ENCODE data around the gene SLC22A23. TPM values are rescaled to one million over a fixed set of nuclear protein-coding genes. Genes with fewer than 3 reads are reported as not detected.

The SLC22A23 gene
- total RNA-seq, 1 experiment from 2014 or later = 2.8 TPM

- no peak overlapping the region for H3K4me3 ChIP-seq
- H3K36me3 ChIP-seq = no peaks in the 10 kb centered on the region
- H3K27me3 ChIP-seq = no peaks in the 10 kb centered on the region
- no peaks in the 10 kb centered on the region for H3K9me3 ChIP-seq
- DNase-seq = no peak
Measured at GRCh38 chr6:3454273-3455010, 2.4 kb downstream of the SLC22A23 start.

GRCh38 chr6:3453413-3454272 lies 3.2 kb downstream of the SLC22A23 start:
- Histone ChIP-seq H3K36me3 (no peaks in the 10 kb centered on the region), H3K9me3 (no peaks in the 10 kb centered on the region), H3K4me3 (no peak overlapping the region), H3K27me3 (no peaks in the 10 kb centered on the region)
- no peak for DNase-seq

- H3K9me3 ChIP-seq = no peaks in the 10 kb centered on the region
Measured at GRCh38 chr6:3451498-3451897, 5.4 kb downstream of the SLC22A23 start.

GRCh38 chr6:3450888-3451287 lies 6.0 kb downstream of the SLC22A23 start:
- H3K4me3 ChIP-seq = no peak overlapping the region
- DNase-seq = no peak
- H3K27me3 ChIP-seq = no peaks in the 10 kb centered on the region
- H3K9me3 ChIP-seq = no peaks in the 10 kb centered on the region
- H3K36me3 ChIP-seq = no peaks in the 10 kb centered on the region

More at GRCh38 chr6:3451498-3451897, 5.4 kb downstream of the SLC22A23 start:
- DNase-seq = no peak
- H3K36me3 ChIP-seq = no peaks in the 10 kb centered on the region
- no peaks in the 10 kb centered on the region for H3K27me3 ChIP-seq
- no peak overlapping the region for H3K4me3 ChIP-seq

- no peak overlapping the region for H3K4me3 ChIP-seq
- no peaks in the 10 kb centered on the region for H3K9me3 ChIP-seq
- no peaks in the 10 kb centered on the region for H3K27me3 ChIP-seq
- no peak for DNase-seq
- no peaks in the 10 kb centered on the region for H3K36me3 ChIP-seq
Measured at GRCh38 chr6:3449750-3450305, 7.0 kb downstream of the SLC22A23 start.

GRCh38 chr6:3449321-3449720 lies 7.5 kb downstream of the SLC22A23 start:
- no peak overlapping the region for H3K4me3 ChIP-seq
- no peaks in the 10 kb centered on the region for H3K36me3 ChIP-seq
- H3K27me3 ChIP-seq = no peaks in the 10 kb centered on the region
- no peaks in the 10 kb centered on the region for H3K9me3 ChIP-seq
- no peak for DNase-seq

DNA sequence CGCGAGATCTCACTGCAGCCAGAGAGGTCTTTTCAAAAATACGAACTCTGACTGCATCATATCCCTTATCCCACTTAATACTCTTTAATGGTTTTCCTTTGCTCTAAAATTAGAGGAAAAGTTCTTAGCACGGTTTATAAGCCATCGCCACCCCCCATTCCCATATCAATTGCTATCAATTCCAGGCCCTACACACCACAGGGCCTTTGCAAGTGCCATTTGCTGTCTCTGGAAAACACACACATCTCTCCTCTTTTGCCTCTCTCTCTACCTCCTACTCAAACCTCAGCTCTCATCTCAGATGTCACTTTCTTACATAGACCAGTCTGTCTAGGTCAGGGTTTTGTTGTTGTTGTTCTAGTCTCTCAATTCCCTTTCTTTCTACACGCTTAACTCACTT lies 9.8 kb downstream of the SLC22A23 start:
- no peak for DNase-seq
- no peaks in the 10 kb centered on the region for H3K27me3 ChIP-seq
- H3K36me3 ChIP-seq = no peaks in the 10 kb centered on the region
- H3K9me3 ChIP-seq = no peaks in the 10 kb centered on the region
- H3K4me3 ChIP-seq = no peak overlapping the region

- no peak for DNase-seq
- Histone ChIP-seq H3K36me3 (no peaks in the 10 kb centered on the region), H3K9me3 (no peaks in the 10 kb centered on the region), H3K27me3 (no peaks in the 10 kb centered on the region), H3K4me3 (no peak overlapping the region)
Measured at GRCh38 chr6:3446184-3446583, 10.7 kb downstream of the SLC22A23 start.

- no peaks in the 10 kb centered on the region for H3K36me3 ChIP-seq
Measured at GRCh38 chr6:3444276-3445088, 12.4 kb downstream of the SLC22A23 start.

GRCh38 chr6:3443221-3443515 lies 13.7 kb downstream of the SLC22A23 start:
- Histone ChIP-seq H3K4me3 (no peak overlapping the region), H3K36me3 (no peaks in the 10 kb centered on the region), H3K27me3 (no peaks in the 10 kb centered on the region), H3K9me3 (no peaks in the 10 kb centered on the region)
- no peak for DNase-seq

More at GRCh38 chr6:3444276-3445088, 12.4 kb downstream of the SLC22A23 start:
- Histone ChIP-seq H3K9me3 (no peaks in the 10 kb centered on the region), H3K4me3 (no peak overlapping the region), H3K27me3 (no peaks in the 10 kb centered on the region)
- DNase-seq = no peak

GRCh38 chr6:3442431-3443220 lies 14.2 kb downstream of the SLC22A23 start:
- H3K27me3 ChIP-seq = no peaks in the 10 kb centered on the region
- DNase-seq = no peak
- no peak overlapping the region for H3K4me3 ChIP-seq
- no peaks in the 10 kb centered on the region for H3K36me3 ChIP-seq
- no peaks in the 10 kb centered on the region for H3K9me3 ChIP-seq

GRCh38 chr6:3440911-3441310 lies 15.9 kb downstream of the SLC22A23 start:
- H3K36me3 ChIP-seq = no peaks in the 10 kb centered on the region

GRCh38 chr6:3439961-3440360 lies 16.9 kb downstream of the SLC22A23 start:
- no peaks in the 10 kb centered on the region for H3K36me3 ChIP-seq

More at GRCh38 chr6:3440911-3441310, 15.9 kb downstream of the SLC22A23 start:
- DNase-seq = no peak
- Histone ChIP-seq H3K9me3 (no peaks in the 10 kb centered on the region), H3K27me3 (no peaks in the 10 kb centered on the region), H3K4me3 (no peak overlapping the region)

GRCh38 chr6:3438190-3439167 lies 18.4 kb downstream of the SLC22A23 start:
- no peak overlapping the region for H3K4me3 ChIP-seq
- no peaks in the 10 kb centered on the region for H3K27me3 ChIP-seq
- peak; percentile 83 for DNase-seq
- H3K9me3 ChIP-seq = no peaks in the 10 kb centered on the region
- no peaks in the 10 kb centered on the region for H3K36me3 ChIP-seq

More at GRCh38 chr6:3439961-3440360, 16.9 kb downstream of the SLC22A23 start:
- no peak overlapping the region for H3K4me3 ChIP-seq
- no peaks in the 10 kb centered on the region for H3K27me3 ChIP-seq
- H3K9me3 ChIP-seq = no peaks in the 10 kb centered on the region
- no peak for DNase-seq

DNA sequence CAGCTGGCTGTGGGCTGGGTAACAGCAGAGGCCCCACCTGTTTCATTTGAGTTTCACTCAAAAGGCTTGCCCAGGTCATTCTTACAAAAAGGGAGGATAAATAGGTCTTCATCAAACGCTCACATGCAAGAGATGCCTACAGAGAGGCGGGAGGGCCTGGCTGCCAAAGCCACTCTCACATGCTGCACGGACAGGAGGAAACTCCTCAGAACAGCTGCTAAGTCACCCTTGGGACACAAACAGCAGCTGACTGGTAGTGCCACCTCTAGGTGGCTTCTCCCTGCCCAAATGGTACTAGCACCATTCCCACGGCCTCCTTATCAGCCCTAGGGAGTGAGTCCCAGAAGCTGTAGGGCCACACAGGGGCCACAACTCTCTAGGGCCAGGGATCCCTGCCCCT lies 23.8 kb downstream of the SLC22A23 start:
- Histone ChIP-seq H3K4me3 (no peak overlapping the region), H3K36me3 (no peaks in the 10 kb centered on the region), H3K27me3 (no peaks in the 10 kb centered on the region), H3K9me3 (no peaks in the 10 kb centered on the region)
- DNase-seq = no peak
